Activated gamma-delta T cell (primary cell): ENCODE results near the gene HNF1A.
"Not testable (repeated sequence)": the region's sequence is repeated elsewhere in the genome, so short reads cannot be mapped to it uniquely, and the experiment has no call there.

Source experiments
- DNase-seq: peaks from one replicate; lab custom pipeline; 2025; lab: John Stamatoyannopoulos, UW

HNF1A gene

GRCh38 chr12:121011820-121012219 is 33.5 kb downstream of the HNF1A start:
- DNase-seq: no peak

GRCh38 chr12:121013715-121014114 is 35.4 kb downstream of the HNF1A start:
- DNase-seq: no peak

GRCh38 chr12:121015825-121016766 is 37.8 kb downstream of the HNF1A start, which contains the start of gene C12orf43:
TSS of gene C12orf43 (minus strand) at chr12:121016487. CDS start at chr12:121016474, 13 bp downstream.
- peak; percentile 47 for DNase-seq

GRCh38 chr12:121017966-121018491 is 39.7 kb downstream of the HNF1A start:
- DNase-seq: no peak

- DNase-seq: no peak
Measured at GRCh38 chr12:121018860-121019617, 40.7 kb downstream of the HNF1A start.

- no peak for DNase-seq
Measured at GRCh38 chr12:121021754-121022153, 43.4 kb downstream of the HNF1A start.

GRCh38 chr12:121022713-121023112 is 44.4 kb downstream of the HNF1A start:
- DNase-seq: no peak

- no peak for DNase-seq
Measured at GRCh38 chr12:121023799-121024198, 45.5 kb downstream of the HNF1A start.

GRCh38 chr12:121025442-121026226 is 47.3 kb downstream of the HNF1A start:
- DNase-seq: no peak

GRCh38 chr12:121026274-121027045 is 48.1 kb downstream of the HNF1A start:
- no peak for DNase-seq

GRCh38 chr12:121030576-121031212 is 52.4 kb downstream of the HNF1A start:
- no peak for DNase-seq

- DNase-seq: no peak
Measured at GRCh38 chr12:121033625-121034349, 55.4 kb downstream of the HNF1A start.

- no peak for DNase-seq
Measured at GRCh38 chr12:121034616-121035305, 56.4 kb downstream of the HNF1A start.

- DNase-seq: no peak
Measured at GRCh38 chr12:121036810-121037326, 58.5 kb downstream of the HNF1A start.

GRCh38 chr12:121038861-121039668 is 60.7 kb downstream of the HNF1A start, which contains the start of gene OASL:
TSS of gene OASL (minus strand) at chr12:121039246. CDS start at chr12:121038971, 275 bp downstream.
- DNase-seq: no peak

- DNase-seq: no peak
Measured at GRCh38 chr12:121043067-121043466, 64.7 kb downstream of the HNF1A start.

- DNase-seq: not testable (repeated sequence)
Measured at GRCh38 chr12:121047400-121047799, 69.1 kb downstream of the HNF1A start.

- no peak for DNase-seq
Measured at GRCh38 chr12:121048442-121048841, 70.1 kb downstream of the HNF1A start.
